ENCODE data around the gene AMFR.
"Not testable (repeated sequence)": the region's sequence is repeated elsewhere in the genome, so short reads cannot be mapped to it uniquely, and the experiment has no call there.

The AMFR gene

GRCh38 chr16:56423584-56424403 lies 1.6 kb downstream of the AMFR start:
- no peak for DNase-seq

- no peak for DNase-seq
Measured at GRCh38 chr16:56422896-56423441, 2.4 kb downstream of the AMFR start.

GRCh38 chr16:56421976-56422669 lies 3.2 kb downstream of the AMFR start:
- DNase-seq: no peak

DNA sequence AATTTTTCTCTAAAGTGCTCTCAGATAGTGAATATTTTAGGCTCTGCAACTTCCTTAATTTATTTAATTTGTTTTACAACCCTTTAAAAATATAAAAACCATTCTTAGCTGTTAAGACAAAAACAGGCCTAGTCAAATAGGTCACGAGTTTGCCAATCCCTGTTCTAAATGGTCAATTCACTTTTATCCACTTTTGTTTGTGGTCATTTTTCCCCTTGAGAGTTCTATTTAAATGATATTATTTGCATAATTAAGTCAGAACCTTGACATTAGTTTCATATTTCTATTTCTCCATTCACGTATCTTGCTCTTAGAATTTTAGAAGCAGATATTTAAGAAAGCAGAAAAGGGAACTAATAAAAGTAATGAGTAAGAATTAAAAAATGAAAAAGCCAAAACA lies 4.0 kb downstream of the AMFR start:
- DNase-seq: no peak

DNA sequence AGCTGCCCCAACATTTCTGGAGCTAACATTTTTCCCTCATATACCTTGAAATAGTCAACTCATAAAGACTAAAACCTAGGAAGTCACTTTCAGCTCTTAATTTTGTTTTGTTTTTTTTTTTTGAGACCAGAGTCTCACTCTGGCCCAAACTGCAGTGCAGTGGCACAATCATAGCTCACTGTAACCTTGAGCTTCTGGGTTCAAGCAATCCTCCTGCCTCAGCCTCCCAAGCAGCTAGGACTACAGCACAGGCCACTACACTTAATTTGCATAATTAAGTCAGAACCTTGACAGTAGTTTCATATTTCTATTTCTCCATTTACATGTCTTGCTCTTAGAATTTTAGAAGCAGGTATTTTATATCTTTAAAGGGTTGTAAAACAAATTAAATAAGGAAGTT lies 4.7 kb downstream of the AMFR start:
- DNase-seq: no peak

DNA sequence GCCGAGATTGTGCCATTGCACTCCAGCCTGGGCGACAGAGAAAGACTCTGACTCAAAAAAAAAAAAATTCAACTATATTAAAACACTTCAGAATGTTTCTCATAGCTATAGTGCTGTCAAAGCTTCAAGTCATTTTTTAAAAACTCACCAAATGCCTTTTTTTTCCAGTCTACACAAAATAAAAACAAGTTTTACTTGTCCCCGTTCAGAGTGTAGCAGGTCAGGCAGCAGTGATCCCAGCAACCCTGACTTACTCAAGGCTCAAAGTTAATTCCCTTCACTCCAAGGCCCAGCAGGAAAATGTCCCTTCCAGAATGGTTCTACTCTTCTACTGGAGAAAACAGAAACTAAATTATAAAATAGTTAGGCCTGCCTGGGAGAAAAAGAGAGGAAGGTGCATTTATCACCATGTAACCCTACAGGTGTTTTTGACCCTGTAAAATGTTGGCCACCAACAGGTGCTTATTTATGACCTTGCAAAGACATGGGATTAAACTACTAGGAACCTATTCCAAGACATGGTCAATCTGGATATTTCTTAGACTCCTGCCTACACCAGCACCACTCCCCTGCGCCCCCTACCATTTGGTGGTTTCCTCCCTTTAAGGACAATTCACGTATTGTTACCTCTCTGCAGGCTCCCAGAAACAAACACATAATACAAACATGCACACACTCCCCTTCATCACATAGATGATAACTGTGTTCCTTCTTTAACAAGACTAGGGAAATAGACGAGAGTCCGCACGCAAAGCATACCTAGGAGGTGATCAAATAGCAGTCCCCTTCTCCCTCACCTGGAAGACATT lies 5.4 kb downstream of the AMFR start:
- no peak for DNase-seq

GRCh38 chr16:56417138-56417537 lies 8.2 kb downstream of the AMFR start:
- no peak for DNase-seq

DNA sequence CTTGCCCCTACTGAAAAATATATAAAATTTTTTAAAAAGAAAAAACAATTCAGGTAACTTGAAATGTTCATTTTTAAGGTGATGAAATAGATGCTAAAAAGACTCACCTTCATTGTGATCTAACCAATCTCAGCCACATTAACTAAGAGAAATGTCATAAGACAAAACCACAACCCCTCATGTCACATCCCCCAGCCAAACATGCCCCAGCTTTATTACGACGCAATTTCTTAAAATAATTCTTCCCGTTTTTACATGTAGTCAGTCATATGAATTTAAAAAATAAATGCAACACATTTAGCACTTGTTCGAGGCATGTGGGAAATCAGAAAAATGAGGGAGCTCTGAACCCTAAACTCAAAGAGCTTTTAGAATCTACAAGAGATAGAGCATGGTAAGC lies 9.5 kb downstream of the AMFR start:
- DNase-seq: no peak

- DNase-seq: no peak
Measured at GRCh38 chr16:56414366-56414765, 11.0 kb downstream of the AMFR start.

DNA sequence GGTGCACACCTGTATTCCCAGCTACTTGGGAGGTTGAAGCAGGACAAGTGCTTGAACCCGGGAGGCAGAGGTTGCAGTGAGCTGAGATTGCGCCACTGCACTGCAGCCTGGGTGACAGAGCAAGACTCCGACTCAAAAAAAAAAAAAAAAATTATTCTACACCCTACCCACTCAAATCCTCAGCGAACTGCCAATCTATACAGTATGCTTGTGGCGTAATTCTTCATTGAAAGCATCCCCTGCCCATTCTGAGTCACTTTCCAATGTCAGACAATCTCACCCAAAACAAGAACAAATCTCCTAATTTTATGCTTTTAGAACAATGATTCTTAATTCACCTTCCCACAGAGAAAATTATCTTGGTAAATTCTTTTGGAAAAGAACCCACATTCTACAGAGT lies 12.0 kb downstream of the AMFR start:
- DNase-seq: no peak

DNA sequence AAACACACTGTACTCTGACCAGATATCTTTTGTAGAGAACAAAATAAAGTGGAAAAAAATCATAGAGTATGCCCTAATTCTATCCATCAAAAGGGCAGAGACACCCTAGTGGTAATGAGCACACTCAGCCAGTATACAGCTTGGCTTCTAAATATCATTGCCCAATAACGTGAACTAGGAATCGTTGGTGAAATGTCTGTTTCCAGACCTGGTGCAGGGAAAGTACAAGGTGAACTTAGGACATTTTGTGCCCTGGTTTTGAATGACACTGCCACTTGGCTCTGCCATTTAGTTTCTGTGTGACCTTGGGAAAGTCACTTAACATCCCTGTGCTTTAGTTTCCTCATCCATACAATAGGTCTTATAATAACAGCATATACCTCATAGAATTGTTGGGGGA lies 13.7 kb downstream of the AMFR start:
- DNase-seq: no peak

DNA sequence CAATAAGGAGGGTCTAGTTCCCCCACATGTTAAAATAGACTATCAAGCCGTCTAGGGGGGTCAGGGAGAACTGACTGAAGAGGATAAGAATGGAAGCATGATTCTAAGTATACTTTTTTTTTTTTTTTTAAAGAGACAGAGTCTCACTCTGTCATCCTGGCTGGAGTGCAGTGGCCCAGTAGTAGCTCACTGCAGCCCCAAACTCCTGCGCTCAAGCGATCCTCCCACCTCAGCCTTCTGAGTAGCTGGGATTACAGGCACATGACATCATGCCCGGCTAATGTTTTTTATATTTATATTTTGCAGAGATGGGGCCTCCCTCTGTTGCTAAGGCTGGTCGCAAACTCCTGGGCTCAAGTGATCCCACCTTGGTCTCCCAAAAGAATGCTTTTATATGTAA lies 14.2 kb downstream of the AMFR start:
- DNase-seq: no peak

DNA sequence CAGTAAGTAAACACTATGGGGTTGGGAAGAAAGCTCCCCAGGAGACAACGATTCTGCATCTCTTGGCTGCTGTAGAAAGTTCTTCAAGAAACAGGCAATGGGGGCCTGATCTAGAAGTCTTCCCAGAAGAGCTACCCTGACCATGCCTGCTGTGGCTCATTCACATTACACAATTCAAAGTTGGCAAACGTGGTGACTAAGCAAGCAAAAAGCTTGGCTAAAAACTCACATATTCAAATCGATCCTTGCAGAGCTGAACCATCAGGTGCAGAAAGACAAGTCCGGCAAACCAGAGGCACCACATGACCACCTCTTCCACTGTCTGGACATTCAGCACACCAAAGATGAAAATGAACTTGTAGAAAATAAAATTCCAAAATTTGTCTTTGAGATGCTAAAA lies 16.1 kb downstream of the AMFR start:
- DNase-seq: no peak

DNA sequence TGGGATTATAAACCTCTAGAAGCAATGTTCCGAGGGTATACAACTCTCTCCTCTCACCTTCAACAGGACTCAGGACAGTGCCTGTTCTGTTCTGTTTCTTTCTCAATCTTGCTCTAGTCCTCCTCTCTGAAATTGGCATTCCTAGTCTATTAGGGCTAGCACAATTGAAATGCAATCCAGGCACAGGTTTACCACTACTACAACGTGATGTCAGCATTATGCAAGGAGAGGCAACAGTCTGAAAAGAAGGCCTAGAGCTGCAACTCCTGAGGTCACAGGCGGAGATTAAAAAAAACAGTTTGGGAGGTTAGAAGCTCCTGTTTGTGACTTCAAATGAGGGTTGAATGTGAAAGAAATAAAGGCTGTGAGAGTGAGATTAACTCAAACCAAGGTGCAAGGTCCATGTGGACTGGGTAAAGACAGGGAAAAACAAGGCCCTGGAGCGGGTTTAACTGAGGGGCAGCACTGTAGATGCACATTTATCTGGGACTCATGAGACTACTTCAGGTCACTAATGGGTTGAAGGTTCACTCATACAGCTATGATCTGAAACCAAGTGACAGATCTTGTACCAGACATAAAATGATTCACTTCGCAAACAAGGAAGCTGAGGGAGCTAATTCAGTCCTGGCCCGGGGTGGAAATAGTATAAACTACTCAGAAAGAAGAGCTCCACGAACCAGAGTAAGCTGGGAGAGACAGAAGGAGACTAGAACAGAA lies 16.8 kb downstream of the AMFR start:
- no peak for DNase-seq

GRCh38 chr16:56405977-56406672 lies 19.2 kb downstream of the AMFR start:
- no peak for DNase-seq

DNA sequence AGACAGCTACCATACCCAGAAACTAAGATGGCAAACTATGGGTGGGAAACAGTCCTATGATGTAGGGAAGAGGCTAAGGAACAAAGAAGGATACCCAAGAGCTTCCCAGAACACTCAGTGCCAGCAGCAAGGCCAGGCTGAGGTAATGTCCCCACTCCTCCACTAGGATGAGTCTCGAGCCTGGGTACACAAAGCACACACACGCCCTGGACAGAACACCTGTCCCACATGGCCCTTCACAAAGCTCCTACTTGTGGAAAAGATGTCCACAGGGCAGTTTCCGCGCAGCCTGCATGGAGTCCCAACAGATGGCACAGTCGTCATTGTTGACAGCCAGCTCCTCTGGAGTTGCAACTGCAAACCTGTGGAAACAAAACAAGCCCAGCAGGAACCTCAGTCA lies 23.9 kb downstream of the AMFR start:
- DNase-seq: peak; percentile 9

- DNase-seq: no peak
Measured at GRCh38 chr16:56400458-56400857, 24.9 kb downstream of the AMFR start.

DNA sequence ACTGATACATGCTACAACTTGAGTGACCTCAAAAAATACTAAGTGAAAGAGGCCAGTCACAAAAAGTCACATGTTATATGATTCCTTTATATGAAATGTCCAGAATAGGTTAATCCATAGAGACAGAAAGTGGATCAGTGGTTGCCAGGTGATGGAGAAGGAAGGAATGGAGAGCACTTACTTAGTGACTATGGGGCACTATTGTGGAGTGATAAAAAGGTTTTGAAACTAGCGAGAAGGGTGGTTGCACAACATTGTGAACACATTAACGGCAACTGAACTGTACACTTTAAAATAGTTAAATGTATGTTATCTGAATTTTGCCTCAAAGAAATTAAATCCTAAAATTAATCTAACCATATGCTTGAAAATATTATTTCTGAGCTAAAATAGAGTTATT lies 25.9 kb downstream of the AMFR start:
- no peak for DNase-seq

DNA sequence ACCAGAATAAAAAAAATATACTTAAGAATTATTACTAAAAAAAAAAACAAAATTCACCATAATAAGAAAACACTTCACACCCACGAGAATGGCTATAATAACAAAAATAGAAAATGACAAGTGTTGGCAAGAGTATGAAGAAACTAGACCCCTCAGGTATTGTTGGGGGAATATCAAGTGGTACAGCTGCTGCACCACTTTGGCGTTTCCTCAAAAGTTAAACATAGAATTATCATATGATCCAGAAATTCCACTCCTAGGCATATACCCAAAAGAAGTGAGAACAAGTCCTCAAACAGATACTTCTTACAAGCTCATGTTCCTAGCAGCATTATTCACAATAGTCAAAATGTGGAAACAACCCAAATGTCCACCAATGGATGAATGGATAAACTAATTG lies 26.3 kb downstream of the AMFR start:
- no peak for DNase-seq

DNA sequence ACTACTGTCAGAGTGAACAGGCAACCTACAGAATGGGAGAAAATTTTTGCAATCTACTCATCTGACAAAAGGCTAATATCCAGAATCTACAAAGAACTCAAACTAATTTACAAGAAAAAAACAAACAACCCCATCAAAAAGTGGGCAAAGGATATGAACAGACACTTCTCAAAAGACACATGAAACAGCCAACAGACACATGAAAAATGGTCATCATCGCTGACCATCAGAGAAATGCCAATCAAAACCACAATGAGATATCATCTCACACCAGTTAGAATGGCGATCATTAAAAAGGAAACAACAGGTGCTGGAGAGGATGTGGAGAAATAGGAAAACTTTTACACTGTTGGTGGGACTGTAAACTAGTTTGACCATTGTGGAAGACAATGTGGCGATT lies 28.6 kb downstream of the AMFR start:
- DNase-seq: not testable (repeated sequence)

DNA sequence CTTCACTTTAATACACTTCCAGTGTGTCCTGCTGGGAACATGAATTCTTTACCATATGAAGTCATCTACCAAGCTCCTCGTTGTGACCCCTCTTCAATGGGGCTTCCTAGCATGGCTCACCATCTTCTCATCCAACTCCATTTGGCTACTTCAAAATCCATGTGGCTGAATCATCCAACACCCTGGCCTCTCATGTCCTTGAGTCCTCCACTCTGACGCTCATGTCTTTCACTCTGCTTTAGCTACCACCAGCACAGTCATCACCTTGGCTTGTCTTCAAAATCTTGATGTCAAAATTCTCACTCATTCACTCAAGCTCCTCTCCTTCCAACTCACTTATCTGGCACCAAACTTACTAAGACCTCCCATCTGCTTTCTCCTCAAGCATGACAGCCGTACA lies 35.8 kb downstream of the AMFR start:
- no peak for DNase-seq

GRCh38 chr16:56388209-56388608 lies 37.1 kb downstream of the AMFR start:
- no peak for DNase-seq
